Colonic mucosa (tissue), 4 donors: Measurements from ENCODE around the gene DENND1C. TPM values are rescaled to one million over a fixed set of nuclear protein-coding genes. Genes with fewer than 3 reads are reported as not detected.

Source experiments
- DNase-seq: peaks from one replicate; pipeline ENCODE4 v3.0.0-alpha.2; 2020
- H3K27ac ChIP-seq: fragments of 200-600 bp; one replicate; pipeline ENCODE4 v1.8.0; 2021
- H3K27me3 ChIP-seq: fragments of 200-600 bp; one replicate; pipeline ENCODE4 v1.8.0; 2021
- H3K36me3 ChIP-seq: fragments of 200-600 bp; one replicate; pipeline ENCODE4 v1.8.0; 2021
- H3K4me1 ChIP-seq: fragments of 200-600 bp; one replicate; pipeline ENCODE4 v1.8.0; 2021; ENCODE audit warnings: mild to moderate bottlenecking
- H3K4me3 ChIP-seq: fragments of 200-600 bp; one replicate; pipeline ENCODE4 v1.8.0; 2021
- H3K9ac ChIP-seq, 2 donors: one replicate each; pipeline ENCODE4 v1.7.0; 2013; ENCODE audit warnings: control low read depth in 2 of 2, low read depth in 2 of 2, low read length in 2 of 2
- H3K9me3 ChIP-seq: fragments of 200-600 bp; one replicate; pipeline ENCODE4 v1.8.0; 2021
- intact Hi-C: fragments of 100-400 bp; cut with DNase I; formaldehyde crosslinking; loops from one replicate; pipeline ENCODE4 v1.14.1; 2022
- total RNA-seq, 2 donors: library from RNA; stranded (reverse); fragmentation: NEBNext Ultra II Directional in 1 of 2; extraction: Animal tissue kit (Norgen Biotek cat#: 25700) in 1 of 2; gene quantifications; one replicate each; pipeline ENCODE4 v1.2.1, GENCODE V29; 2021
- TF ChIP-seq, protein P1 (sequence below): fragments of 200-600 bp; IDR thresholded peaks from one replicate; pipeline ENCODE4 v1.8.0; 2022; ENCODE audit warnings: antibody characterized with exemption, mild to moderate bottlenecking
- donor health status: healthy.
- donor health status: DM: no; HTN: no; CAD: no.
- donor health status: DM: no; HTN: no; CAD: no.

DENND1C gene
- total RNA-seq, 2 donors from 2014 or later = 2.5 to 2.9 TPM

DNA sequence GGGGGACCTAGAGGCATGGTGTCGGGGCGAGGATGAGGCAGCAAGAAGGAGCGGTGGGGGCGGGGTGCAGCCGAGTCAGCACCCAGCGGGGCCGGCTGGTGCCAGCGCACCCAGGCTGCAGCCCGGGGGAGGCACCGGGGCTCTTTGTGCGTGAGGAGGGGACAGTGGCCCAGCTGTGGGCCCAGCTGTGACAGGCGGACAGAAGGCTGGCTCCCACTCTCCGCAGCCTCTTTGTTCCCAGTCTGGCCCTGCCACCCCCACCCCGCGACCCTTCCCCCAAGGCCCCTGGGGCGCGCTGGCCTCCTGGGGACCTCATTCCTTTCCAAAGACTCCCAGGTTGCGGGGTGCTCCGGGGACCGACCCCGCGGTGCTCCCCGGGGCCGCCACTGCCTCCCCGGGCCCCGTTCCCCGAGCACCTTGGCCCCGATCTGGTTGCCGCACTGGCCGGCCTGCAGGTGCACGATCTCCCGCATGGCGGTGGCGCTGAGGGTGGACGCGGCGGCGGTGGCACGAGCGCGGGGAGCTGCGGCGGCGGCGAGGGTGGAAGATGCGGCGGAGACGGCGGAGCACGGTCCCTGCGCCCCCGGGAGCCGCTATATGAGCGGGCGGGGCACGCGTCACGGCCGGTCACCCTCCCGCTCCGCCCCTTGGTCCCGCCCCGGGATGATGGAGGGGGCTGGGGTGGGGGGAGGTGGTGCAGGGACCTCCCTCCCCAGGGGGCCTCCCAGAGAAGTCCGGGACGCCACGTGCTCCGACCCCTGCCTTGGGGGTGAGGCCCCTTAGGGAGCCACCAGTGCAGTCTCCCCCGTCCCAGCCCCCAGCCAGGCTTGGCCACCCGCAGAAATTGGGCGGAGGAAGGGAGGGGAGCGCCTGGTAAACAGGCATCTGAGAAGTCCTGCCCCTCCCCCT lies 20.4 kb upstream of the DENND1C start, which contains the start of gene TUBB4A:
Gene TUBB4A (minus strand): TSS at position 570 of the 909 bp plus-strand sequence. CDS start 97 bp downstream, at position 473.
- Histone ChIP-seq H3K27me3 (peaks cover 28% of the 10 kb centered on the region), H3K9me3 (no peaks in the 10 kb centered on the region), H3K27ac (no peak within 1 kb of the TSS), H3K36me3 (no peaks in the 10 kb centered on the region), H3K4me1 (peaks cover 6% of the 10 kb centered on the region), H3K4me3 (peak within 1 kb of the TSS; percentile 25), H3K9ac (no peak within 1 kb of the TSS)
- TF ChIP-seq, protein P1, sequence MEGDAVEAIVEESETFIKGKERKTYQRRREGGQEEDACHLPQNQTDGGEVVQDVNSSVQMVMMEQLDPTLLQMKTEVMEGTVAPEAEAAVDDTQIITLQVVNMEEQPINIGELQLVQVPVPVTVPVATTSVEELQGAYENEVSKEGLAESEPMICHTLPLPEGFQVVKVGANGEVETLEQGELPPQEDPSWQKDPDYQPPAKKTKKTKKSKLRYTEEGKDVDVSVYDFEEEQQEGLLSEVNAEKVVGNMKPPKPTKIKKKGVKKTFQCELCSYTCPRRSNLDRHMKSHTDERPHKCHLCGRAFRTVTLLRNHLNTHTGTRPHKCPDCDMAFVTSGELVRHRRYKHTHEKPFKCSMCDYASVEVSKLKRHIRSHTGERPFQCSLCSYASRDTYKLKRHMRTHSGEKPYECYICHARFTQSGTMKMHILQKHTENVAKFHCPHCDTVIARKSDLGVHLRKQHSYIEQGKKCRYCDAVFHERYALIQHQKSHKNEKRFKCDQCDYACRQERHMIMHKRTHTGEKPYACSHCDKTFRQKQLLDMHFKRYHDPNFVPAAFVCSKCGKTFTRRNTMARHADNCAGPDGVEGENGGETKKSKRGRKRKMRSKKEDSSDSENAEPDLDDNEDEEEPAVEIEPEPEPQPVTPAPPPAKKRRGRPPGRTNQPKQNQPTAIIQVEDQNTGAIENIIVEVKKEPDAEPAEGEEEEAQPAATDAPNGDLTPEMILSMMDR = no peak
- intact Hi-C loops = no loop called here
- DNase-seq = no peak

DNA sequence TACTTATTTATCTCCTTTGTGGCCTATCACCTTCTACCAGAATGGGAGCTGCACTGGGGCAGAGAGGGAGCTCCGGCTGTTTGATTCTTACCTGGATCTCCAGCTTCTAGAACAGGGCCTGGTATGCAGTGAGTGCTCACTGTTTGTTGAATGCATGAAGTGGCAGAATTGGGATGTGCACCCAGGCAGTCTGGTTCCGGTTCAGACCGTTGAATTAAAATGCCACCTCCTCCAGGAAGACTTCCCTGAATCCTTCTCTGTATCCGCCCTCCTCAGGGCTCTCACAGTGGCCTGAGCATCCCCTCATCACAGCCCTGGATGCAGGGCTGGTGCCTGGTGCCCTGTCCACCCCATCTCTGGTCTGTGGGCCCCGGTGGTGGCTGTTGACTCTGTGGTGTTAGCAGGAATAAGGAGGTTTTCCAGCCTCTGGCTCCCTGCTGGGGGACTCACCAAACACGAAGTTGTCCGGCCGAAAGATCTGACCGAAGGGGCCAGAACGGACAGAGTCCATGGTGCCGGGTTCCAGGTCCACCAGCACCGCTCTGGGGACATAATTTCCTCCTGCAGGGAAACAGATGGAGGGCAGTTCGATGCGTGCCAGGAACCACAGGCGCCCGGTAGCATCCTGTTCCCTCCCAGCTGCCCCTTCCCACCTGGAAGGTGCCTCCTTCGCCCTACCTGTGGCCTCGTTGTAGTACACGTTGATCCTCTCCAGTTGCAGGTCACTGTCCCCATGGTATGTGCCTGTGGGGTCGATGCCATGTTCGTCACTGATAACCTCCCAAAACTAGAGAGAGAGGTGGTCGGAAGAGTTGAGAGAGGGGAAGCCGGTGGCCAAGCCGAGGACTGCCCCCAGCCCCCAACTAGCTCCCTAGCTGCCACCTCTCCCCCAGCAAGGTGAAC lies 19.5 kb upstream of the DENND1C start:
- intact Hi-C loops = no loop called here
- Histone ChIP-seq H3K9me3 (no peaks in the 10 kb centered on the region), H3K27me3 (peaks cover 28% of the 10 kb centered on the region), H3K27ac (no peak overlapping the region), H3K4me3 (no peak overlapping the region), H3K36me3 (no peaks in the 10 kb centered on the region), H3K4me1 (peaks cover 6% of the 10 kb centered on the region), H3K9ac (no peak overlapping the region)
- DNase-seq = no peak
- TF ChIP-seq, protein P1 = no peak

- Histone ChIP-seq H3K9me3 (no peaks in the 10 kb centered on the region), H3K4me3 (no peak overlapping the region), H3K27ac (no peak overlapping the region), H3K4me1 (peaks cover 6% of the 10 kb centered on the region), H3K36me3 (no peaks in the 10 kb centered on the region), H3K27me3 (peaks cover 28% of the 10 kb centered on the region), H3K9ac (no peak overlapping the region)
- TF ChIP-seq, protein P1 = no peak
- DNase-seq = no peak
- intact Hi-C loops = no loop called here
Observed at GRCh38 chr19:6499052-6499790, 17.6 kb upstream of the DENND1C start.

DNA sequence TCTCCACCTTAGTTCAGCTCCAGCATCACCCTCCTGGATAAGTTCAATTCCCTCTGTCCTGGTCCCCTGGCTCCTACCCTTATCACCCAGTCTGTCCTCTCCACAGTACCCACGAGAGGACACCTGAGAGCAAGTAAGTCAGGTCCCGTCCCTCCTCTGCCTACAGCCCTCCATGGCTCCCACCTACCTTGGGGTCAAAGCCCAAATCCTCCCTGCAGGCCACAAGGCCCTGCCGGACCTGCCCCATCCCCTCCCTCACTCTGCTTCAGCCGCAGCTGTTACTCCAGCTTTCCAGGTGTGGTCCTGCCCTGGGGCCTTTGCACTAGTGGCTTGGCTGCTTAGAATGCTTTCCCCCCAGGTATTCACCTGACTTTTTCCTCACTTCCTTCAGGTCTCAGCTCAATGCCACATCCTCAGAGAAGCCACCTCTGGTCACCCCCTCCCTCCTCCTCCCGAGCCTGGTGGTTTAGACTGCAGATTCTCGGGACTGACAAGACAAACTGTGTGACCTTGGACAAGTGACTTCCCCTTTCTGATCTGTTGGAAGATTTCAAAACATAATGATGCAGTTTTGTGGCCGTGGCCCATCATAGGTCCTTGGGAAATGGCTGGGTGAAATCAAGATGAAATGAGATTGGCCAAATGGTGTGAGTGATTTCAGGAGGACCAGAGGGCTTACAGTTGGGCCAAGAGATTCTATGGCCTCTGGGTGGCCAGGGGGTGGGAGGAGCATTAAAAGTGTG lies 16.9 kb upstream of the DENND1C start:
- Histone ChIP-seq H3K27ac (no peak overlapping the region), H3K4me1 (peaks cover 6% of the 10 kb centered on the region), H3K9ac (no peak overlapping the region), H3K9me3 (no peaks in the 10 kb centered on the region), H3K4me3 (no peak overlapping the region), H3K27me3 (peaks cover 28% of the 10 kb centered on the region), H3K36me3 (no peaks in the 10 kb centered on the region)
- intact Hi-C loops = no loop called here
- TF ChIP-seq, protein P1 = no peak
- DNase-seq = no peak
